ENCODE results near the gene PACRG. TPM values are rescaled to one million over a fixed set of nuclear protein-coding genes. Genes with fewer than 3 reads are reported as not detected.

Gene PACRG
- polyA plus RNA-seq, 1 of the 3 experiments (the other 2 are of a cell fraction) = 0.56 TPM

GRCh38 chr6:162963861-162964260 is 236.1 kb downstream of the PACRG start:
- Histone ChIP-seq H3K9me2 (no peaks in the 10 kb centered on the region), H3K9ac (no peak overlapping the region), H3K36me3 (replicated peaks in 1 of 2; ENCODE audit: control insufficient read depth in 1 of 2, insufficient read depth in 2 of 2, low read length in 1 of 2) (no peaks in the 10 kb centered on the region), H3K4me3 (ENCODE audit: low read depth in 2 of 2, low read length in 1 of 2) (no peak overlapping the region), H4K20me1 (ENCODE audit: insufficient read depth) (no peaks in the 10 kb centered on the region), H3K9me3 (no peaks in the 10 kb centered on the region), H3F3A (replicated peaks; ENCODE audit: insufficient read depth) (peaks cover 12% of the 10 kb centered on the region), H3K79me2 (ENCODE audit: insufficient read depth) (no peaks in the 10 kb centered on the region), H3K4me2 (peak overlapping the region; percentile 39), H3K4me1 (ENCODE audit: control insufficient read depth in 1 of 2, insufficient read depth in 2 of 2, low read depth in 1 of 2, low read length in 1 of 2) (peaks cover 2 to 12% of the 10 kb centered on the region in 2 experiments; a peak in 2 of 4 replicates), H3K27ac (ENCODE audit: low read depth in 2 of 2, low read length in 1 of 2) (peak overlapping the region in 1 of 2 experiments; percentile 85; a peak in 3 of 4 replicates), H3K27me3 (ENCODE audit: insufficient read depth) (no peaks in the 10 kb centered on the region), H2AFZ (ENCODE audit: low read depth) (peak overlapping the region; percentile 40; the same call in 1 of the 2 replicates)
- CTCF ChIA-PET = no interaction called here
- DNase-seq = no peak
- TF ChIP-seq RFX5 (IDR thresholded peaks at IDR 0.05; ENCODE audit: low read length) (no peak), RXRA (IDR thresholded peaks at IDR 0.05; ENCODE audit: borderline replicate concordance, low read depth) (no peak), CTCF (IDR thresholded peaks at IDR 0.05) (no peak), USF2 (IDR thresholded peaks at IDR 0.05; ENCODE audit: borderline replicate concordance, low read depth, low read length) (no peak), MAX (IDR thresholded peaks at IDR 0.05; ENCODE audit: low read depth) (no peak), TAF1 (IDR thresholded peaks at IDR 0.05; ENCODE audit: borderline replicate concordance, low read depth, low read length) (no peak), EZH2phosphoT487 (IDR thresholded peaks at IDR 0.05; ENCODE audit: borderline replicate concordance, low read depth) (no peak), GABPA (IDR thresholded peaks at IDR 0.05; ENCODE audit: low read depth) (no peak), REST (IDR thresholded peaks at IDR 0.05; ENCODE audit: low read depth, low read length) (no peak), NFIC (IDR thresholded peaks at IDR 0.05; ENCODE audit: borderline replicate concordance) (no peak), JUND (IDR thresholded peaks at IDR 0.05) (no peak), FOXM1 (IDR thresholded peaks at IDR 0.05; ENCODE audit: low read depth) (no peak), PBX3 (IDR thresholded peaks at IDR 0.05) (no peak), FOXJ3 (CRISPR knock-in tag; IDR thresholded peaks at IDR 0.05) (no peak), ELF1 (IDR thresholded peaks at IDR 0.05) (no peak), USF1 (IDR thresholded peaks at IDR 0.05; ENCODE audit: borderline replicate concordance, low read depth) (no peak), RAD21 (IDR thresholded peaks at IDR 0.05; ENCODE audit: low read length) (no peak), YY1 (IDR thresholded peaks at IDR 0.05; ENCODE audit: low read depth) (no peak), RCOR1 (IDR thresholded peaks at IDR 0.05; ENCODE audit: low read length) (no peak)
- WGBS (ENCODE audit: low lambda C conversion rate) = 75% methylated on average over 1 of the region's 1 CpG
- POLR2A ChIA-PET = no interaction called here
